ENCODE results near the gene OR6T1. TPM values are rescaled to one million over a fixed set of nuclear protein-coding genes. Genes with fewer than 3 reads are reported as not detected.

OR6T1 gene
- total RNA-seq, 1 donor from 2014 or later = not detected

DNA sequence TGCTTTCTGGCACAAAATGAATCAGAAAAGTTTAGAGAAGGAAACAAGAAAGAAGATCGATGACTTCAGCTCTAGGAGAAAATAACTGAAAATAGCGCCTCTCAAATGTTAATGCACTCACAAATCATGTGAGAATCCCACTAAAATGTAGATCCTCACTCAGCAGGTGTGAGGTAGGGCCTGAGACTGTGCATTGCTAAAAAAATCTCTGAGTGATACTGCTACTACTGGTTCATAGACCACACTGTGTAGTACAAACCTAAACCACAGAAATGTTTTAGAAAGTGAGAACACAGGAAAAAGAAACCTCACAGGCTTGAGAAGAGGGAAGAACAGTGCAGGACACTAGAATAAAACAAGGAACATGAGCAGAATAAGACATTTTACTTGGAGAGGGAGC is 39.7 kb downstream of the OR6T1 start:
- DNase-seq (ENCODE audit: low read depth) = no peak
- TF ChIP-seq, protein P1, sequence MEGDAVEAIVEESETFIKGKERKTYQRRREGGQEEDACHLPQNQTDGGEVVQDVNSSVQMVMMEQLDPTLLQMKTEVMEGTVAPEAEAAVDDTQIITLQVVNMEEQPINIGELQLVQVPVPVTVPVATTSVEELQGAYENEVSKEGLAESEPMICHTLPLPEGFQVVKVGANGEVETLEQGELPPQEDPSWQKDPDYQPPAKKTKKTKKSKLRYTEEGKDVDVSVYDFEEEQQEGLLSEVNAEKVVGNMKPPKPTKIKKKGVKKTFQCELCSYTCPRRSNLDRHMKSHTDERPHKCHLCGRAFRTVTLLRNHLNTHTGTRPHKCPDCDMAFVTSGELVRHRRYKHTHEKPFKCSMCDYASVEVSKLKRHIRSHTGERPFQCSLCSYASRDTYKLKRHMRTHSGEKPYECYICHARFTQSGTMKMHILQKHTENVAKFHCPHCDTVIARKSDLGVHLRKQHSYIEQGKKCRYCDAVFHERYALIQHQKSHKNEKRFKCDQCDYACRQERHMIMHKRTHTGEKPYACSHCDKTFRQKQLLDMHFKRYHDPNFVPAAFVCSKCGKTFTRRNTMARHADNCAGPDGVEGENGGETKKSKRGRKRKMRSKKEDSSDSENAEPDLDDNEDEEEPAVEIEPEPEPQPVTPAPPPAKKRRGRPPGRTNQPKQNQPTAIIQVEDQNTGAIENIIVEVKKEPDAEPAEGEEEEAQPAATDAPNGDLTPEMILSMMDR (conservative IDR thresholded peaks at IDR 0.05; ENCODE audit: low read depth, low read length) = no peak
- H3K4me3 ChIP-seq (ENCODE audit: low read depth, low read length) = no peak overlapping the region

DNA sequence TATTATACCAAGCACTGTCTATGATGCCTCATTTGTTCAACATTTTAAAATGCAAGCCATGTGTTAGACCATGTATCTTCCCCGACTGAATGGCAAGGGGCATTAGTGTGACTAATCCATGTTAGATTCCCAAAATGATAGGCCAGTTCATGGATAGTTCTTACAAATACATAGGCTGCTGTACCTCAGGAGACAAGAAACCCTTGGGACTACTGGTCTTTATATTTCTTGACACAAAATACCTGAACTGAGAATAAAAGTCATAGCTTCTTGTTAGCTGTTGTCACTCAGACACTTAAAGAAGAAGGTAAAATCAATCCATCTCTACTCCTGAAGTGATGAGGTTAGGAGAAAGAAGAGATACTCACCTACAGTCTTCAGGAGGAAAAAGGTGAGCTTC is 41.8 kb downstream of the OR6T1 start, which contains the start of gene OR8D4:
Gene OR8D4, plus strand, starts transcription at position 301 of the 400 bp plus-strand sequence. CDS start 4,265 bp downstream, outside the sequence.
- no peak within 1 kb of the TSS for H3K4me3 ChIP-seq (ENCODE audit: low read depth, low read length)
- TF ChIP-seq, protein P1 (conservative IDR thresholded peaks at IDR 0.05; ENCODE audit: low read depth, low read length) = no peak
- no peak for DNase-seq (ENCODE audit: low read depth)

DNA sequence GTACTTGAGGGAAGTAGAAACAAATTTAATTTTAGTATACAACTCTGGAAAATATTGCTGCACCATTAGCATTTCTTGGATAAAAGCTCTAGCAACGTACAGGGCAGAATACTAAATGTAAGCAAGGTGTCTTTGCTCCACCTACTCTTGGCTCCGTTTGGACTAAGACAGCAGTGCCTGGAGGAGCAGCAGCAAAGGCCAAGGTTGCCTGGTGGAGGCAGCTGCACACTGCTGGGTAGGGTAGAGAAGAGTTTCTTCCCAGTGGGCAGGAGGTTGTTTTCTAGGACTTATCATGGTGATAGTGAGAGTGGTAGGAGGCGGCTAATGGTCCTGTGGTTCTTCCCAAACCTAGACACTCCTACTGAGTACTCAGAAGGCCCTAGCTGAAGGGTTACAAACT is 43.8 kb downstream of the OR6T1 start:
- TF ChIP-seq, protein P1 (conservative IDR thresholded peaks at IDR 0.05; ENCODE audit: low read depth, low read length) = no peak
- no peak overlapping the region for H3K4me3 ChIP-seq (ENCODE audit: low read depth, low read length)
- no peak for DNase-seq (ENCODE audit: low read depth)

Other genes starting within 250 kb of the OR6T1 start
- gene ZNF202, start 202.2 kb downstream of the OR6T1 start, total RNA-seq = 2.2 and 7.5 TPM in 2 replicates
- not detected in 2 replicates for gene OR6X1, start 189.3 kb downstream of the OR6T1 start, total RNA-seq
- not detected in 2 replicates for gene OR6M1, start 137.5 kb downstream of the OR6T1 start, total RNA-seq
- gene TMEM225, start 58.2 kb downstream of the OR6T1 start, total RNA-seq = not detected in 2 replicates
- gene OR8D4, start 41.7 kb downstream of the OR6T1 start, total RNA-seq = not detected in 2 replicates
- not detected in 2 replicates for gene OR4D5, start 4.2 kb downstream of the OR6T1 start, total RNA-seq
- gene OR10S1, start 33.9 kb upstream of the OR6T1 start, total RNA-seq = not detected in 2 replicates
- gene OR10G6, start 51.3 kb upstream of the OR6T1 start, total RNA-seq = not detected in 2 replicates
- not detected in 2 replicates for gene OR10G4, start 69.2 kb upstream of the OR6T1 start, total RNA-seq
- gene OR10G9, start 79.2 kb upstream of the OR6T1 start, total RNA-seq = not detected in 2 replicates
- not detected in 2 replicates for gene OR10G8, start 83.0 kb upstream of the OR6T1 start, total RNA-seq
- not detected in 2 replicates for gene OR10G7, start 97.5 kb upstream of the OR6T1 start, total RNA-seq
- 12.1 and 13.1 TPM in 2 replicates for gene VWA5A, start 171.6 kb upstream of the OR6T1 start, total RNA-seq
- gene OR10D3, start 239.5 kb upstream of the OR6T1 start, total RNA-seq = not detected in 2 replicates